Cerebellar cortex (tissue), 1 donor: Measurements from ENCODE around the gene MAN2B1.
"Not testable (repeated sequence)": the region's sequence is repeated elsewhere in the genome, so short reads cannot be mapped to it uniquely, and the experiment has no call there.

Experiments
- DNase-seq: peaks from one replicate; pipeline ENCODE4 v3.0.0-alpha.2; 2015; ENCODE audit warnings: low spot score

The MAN2B1 gene

GRCh38 chr19:12689012-12689411 is 22.5 kb upstream of the MAN2B1 start:
- no peak for DNase-seq

- no peak for DNase-seq
These were observed 21.1 kb upstream of the MAN2B1 start, which contains the start of gene GNG14 for GRCh38 chr19:12687496-12688196. TSS of gene GNG14 (plus strand) at chr19:12687998. CDS start at chr19:12688049, 51 bp downstream.

GRCh38 chr19:12685831-12686230 is 19.3 kb upstream of the MAN2B1 start:
- DNase-seq = no peak

- peak; percentile 97 for DNase-seq
These were observed 14.8 kb upstream of the MAN2B1 start, which contains the start of gene DHPS for GRCh38 chr19:12681074-12681987. TSS of gene DHPS (minus strand) at chr19:12681880. CDS start at chr19:12681766, 114 bp downstream.

GRCh38 chr19:12680034-12680433 is 13.5 kb upstream of the MAN2B1 start:
- DNase-seq = no peak

GRCh38 chr19:12678039-12678438 is 11.5 kb upstream of the MAN2B1 start:
- not testable (repeated sequence) for DNase-seq

- DNase-seq = no peak
These were observed 10.4 kb upstream of the MAN2B1 start for GRCh38 chr19:12676928-12677327.

GRCh38 chr19:12676384-12676792 is 9.8 kb upstream of the MAN2B1 start:
- DNase-seq = peak; percentile 84

GRCh38 chr19:12675940-12676339 is 9.4 kb upstream of the MAN2B1 start:
- no peak for DNase-seq

GRCh38 chr19:12675399-12675798 is 8.9 kb upstream of the MAN2B1 start:
- DNase-seq = no peak

GRCh38 chr19:12672744-12673143 is 6.2 kb upstream of the MAN2B1 start:
- no peak for DNase-seq

- DNase-seq = no peak
These were observed 3.8 kb upstream of the MAN2B1 start for GRCh38 chr19:12670159-12670928.

- peak; percentile 88 for DNase-seq
These were observed 3.0 kb upstream of the MAN2B1 start for GRCh38 chr19:12669270-12670158.

GRCh38 chr19:12668932-12669269 is 2.4 kb upstream of the MAN2B1 start:
- DNase-seq = peak; percentile 60

GRCh38 chr19:12668346-12668745 is 1.8 kb upstream of the MAN2B1 start:
- DNase-seq = no peak

GRCh38 chr19:12667731-12668302 is 1.3 kb upstream of the MAN2B1 start:
- DNase-seq = no peak

- DNase-seq = no peak
These were observed 774 bp downstream of the MAN2B1 start for GRCh38 chr19:12665671-12666264.

- DNase-seq = no peak
These were observed 1.3 kb downstream of the MAN2B1 start for GRCh38 chr19:12665281-12665573.

- no peak for DNase-seq
These were observed 1.9 kb downstream of the MAN2B1 start for GRCh38 chr19:12664406-12665280.

GRCh38 chr19:12660980-12661379 is 5.6 kb downstream of the MAN2B1 start:
- DNase-seq = no peak
